SK-N-SH (cell line): Measurements from ENCODE around the gene DGUOK. TPM values are rescaled to one million over a fixed set of nuclear protein-coding genes. Genes with fewer than 3 reads are reported as not detected.

ENCODE experiments used
- CTCF ChIA-PET: fragments of 300-600, 350-600 bp; formaldehyde crosslinking; extraction: SDS; loops from one replicate; lab custom pipeline; 2021; lab: Yijun Ruan, JAX
- POLR2A ChIA-PET: fragments of 350-600 bp; sonication (Branson Sonifier 250); formaldehyde crosslinking; extraction: SDS; loops from one replicate; lab custom pipeline; 2020; ENCODE audit warnings: antibody characterized with exemption, inconsistent platforms; lab: Yijun Ruan, JAX
- DNase-seq: peaks from one replicate; pipeline ENCODE4 v3.0.0; 2012
- H2AFZ ChIP-seq: fragments of 200-600 bp; sonication (generic); 2 replicates; pipeline ENCODE4 v1.8.1; 2016; ENCODE audit warnings: antibody characterized with exemption, mild to moderate bottlenecking, low read depth
- H3F3A ChIP-seq: fragments of 200-600 bp; sonication (generic); replicated peaks from 2 replicates; pipeline ENCODE3; 2016; ENCODE audit warnings: antibody characterized with exemption, mild to moderate bottlenecking; ENCODE audit not compliant: insufficient read depth
- H3K27ac ChIP-seq, 2 experiments: fragments of 200-500 bp in 1 of 2; fragments of 200-600 bp in 1 of 2; sonication (Bioruptor generic) in 1 of 2; sonication (generic), shearing (Covaris generic) in 1 of 2; 2 replicates each; pipeline versions ENCODE4 v1.5.1 to v1.6.1; 2014 to 2016; ENCODE audit warnings: low read depth in 2 of 2, inconsistent platforms in 1 of 2, low read length in 1 of 2, mild to moderate bottlenecking in 1 of 2, mixed read lengths in 1 of 2
- H3K27me3 ChIP-seq: fragments of 200-600 bp; sonication (generic), shearing (Covaris generic); 2 replicates; pipeline ENCODE4 v1.6.1; 2016; ENCODE audit warnings: mixed run types; ENCODE audit not compliant: insufficient read depth
- H3K36me3 ChIP-seq, 2 experiments: fragments of 200-500 bp in 1 of 2; fragments of 200-600 bp in 1 of 2; sonication (Bioruptor generic) in 1 of 2; sonication (generic) in 1 of 2; replicated peaks in 1 of 2; 2 replicates each; pipeline versions ENCODE3 to v1.5.1; 2014 to 2016; ENCODE audit warnings: low read length in 1 of 2, mild to moderate bottlenecking in 1 of 2; ENCODE audit not compliant: insufficient read depth in 2 of 2, control insufficient read depth in 1 of 2
- H3K4me1 ChIP-seq, 2 experiments: fragments of 200-500 bp in 1 of 2; fragments of 200-600 bp in 1 of 2; sonication (Bioruptor generic) in 1 of 2; sonication (generic), shearing (Covaris generic) in 1 of 2; 2 replicates each; pipeline versions ENCODE4 v1.5.1 to v1.6.1; 2014 to 2016; ENCODE audit warnings: low read depth in 1 of 2, low read length in 1 of 2, mixed run types in 1 of 2; ENCODE audit not compliant: insufficient read depth in 2 of 2, control insufficient read depth in 1 of 2
- H3K4me2 ChIP-seq: fragments of 200-600 bp; sonication (generic), shearing (Covaris generic); 2 replicates; pipeline ENCODE4 v1.6.1; 2017; ENCODE audit warnings: mixed run types
- H3K4me3 ChIP-seq, 2 experiments: fragments of 200-500 bp in 1 of 2; fragments of 200-600 bp in 1 of 2; sonication (Bioruptor generic) in 1 of 2; sonication (generic), shearing (Covaris generic) in 1 of 2; 2 replicates each; pipeline versions ENCODE4 v1.5.1 to v1.8.1; 2014 to 2016; ENCODE audit warnings: low read depth in 2 of 2, inconsistent platforms in 1 of 2, low read length in 1 of 2, mild to moderate bottlenecking in 1 of 2, mixed read lengths in 1 of 2, moderate library complexity in 1 of 2
- H3K79me2 ChIP-seq: fragments of 200-600 bp; sonication (generic); 2 replicates; pipeline ENCODE4 v1.8.1; 2017; ENCODE audit warnings: mild to moderate bottlenecking; ENCODE audit not compliant: insufficient read depth
- H3K9ac ChIP-seq: fragments of 200-600 bp; sonication (generic); 2 replicates; pipeline ENCODE4 v1.6.1; 2017; ENCODE audit warnings: mixed run types
- H3K9me2 ChIP-seq: fragments of 200-600 bp; sonication (generic); 2 replicates; pipeline ENCODE4 v1.6.1; 2017; ENCODE audit warnings: mixed run types
- H3K9me3 ChIP-seq: fragments of 200-600 bp; sonication (generic); 2 replicates; pipeline ENCODE4 v1.6.1; 2017; ENCODE audit warnings: mixed run types, mild to moderate bottlenecking, moderate library complexity
- H4K20me1 ChIP-seq: fragments of 200-600 bp; sonication (generic); 2 replicates; pipeline ENCODE4 v1.6.1; 2017; ENCODE audit warnings: mild to moderate bottlenecking, mixed run types; ENCODE audit not compliant: insufficient read depth
- ELF1 ChIP-seq: IDR thresholded peaks from 2 replicates; pipeline ENCODE4 v1.4.0; 2012
- EP300 ChIP-seq, 2 experiments: IDR thresholded peaks; 2 replicates each; pipeline versions ENCODE4 v1.4.0 to v1.6.1; 2012; ENCODE audit warnings: borderline replicate concordance in 1 of 2, low read depth in 1 of 2, low read length in 1 of 2
- FOXJ3 ChIP-seq: sonication (generic); formaldehyde crosslinking; IDR thresholded peaks from 2 replicates; pipeline ENCODE4 v1.5.1; 2020; ENCODE audit warnings: mild to moderate bottlenecking, missing genetic modification reagents
- FOXM1 ChIP-seq: IDR thresholded peaks from 2 replicates; pipeline ENCODE4 v1.4.0; 2012; ENCODE audit warnings: low read depth, mild to moderate bottlenecking
- GABPA ChIP-seq: IDR thresholded peaks from 2 replicates; pipeline ENCODE4 v1.4.0; 2012; ENCODE audit warnings: low read depth, mild to moderate bottlenecking
- JUND ChIP-seq: IDR thresholded peaks from 2 replicates; pipeline ENCODE4 v1.4.0; 2012
- MEF2A ChIP-seq: IDR thresholded peaks from 2 replicates; pipeline ENCODE4 v1.4.0; 2012; ENCODE audit warnings: low read depth, borderline replicate concordance
- MXI1 ChIP-seq: IDR thresholded peaks from 2 replicates; pipeline ENCODE4 v1.6.1; 2012; ENCODE audit warnings: mild to moderate bottlenecking, low read depth, low read length, improper control_type of control experiment
- NFIC ChIP-seq: IDR thresholded peaks from 2 replicates; pipeline ENCODE4 v1.4.0; 2012; ENCODE audit warnings: borderline replicate concordance
- NRF1 ChIP-seq: IDR thresholded peaks from 2 replicates; pipeline ENCODE4 v1.6.1; 2012; ENCODE audit warnings: low read depth, mild to moderate bottlenecking, low read length
- POLR2AphosphoS5 ChIP-seq: IDR thresholded peaks from 2 replicates; pipeline ENCODE4 v1.6.1; 2012; ENCODE audit warnings: low read depth, low read length
- RCOR1 ChIP-seq: fragments of 150-350 bp; IDR thresholded peaks from 2 replicates; pipeline ENCODE4 v1.6.1; 2017; ENCODE audit warnings: antibody characterized with exemption, low read length
- SMC3 ChIP-seq: IDR thresholded peaks from 2 replicates; pipeline ENCODE4 v1.6.1; 2012; ENCODE audit warnings: low read depth, low read length, improper control_type of control experiment
- TCF12 ChIP-seq: IDR thresholded peaks from 2 replicates; pipeline ENCODE4 v1.4.0; 2012
- TEAD4 ChIP-seq: IDR thresholded peaks from 2 replicates; pipeline ENCODE4 v1.4.0; 2012; ENCODE audit warnings: mild to moderate bottlenecking, borderline replicate concordance; ENCODE audit not compliant: insufficient read depth
- WGBS: methylation state at CpG from one replicate; pipeline ENCODE4 v1.1.6; 2017; ENCODE audit warnings: low lambda C conversion rate; 5-methylcytosine and 5-hydroxymethylcytosine counted together
- polyA plus RNA-seq, 3 experiments: library from polyadenylated mRNA; depleted of rRNA; stranded (reverse); fragments of >200 nt; gene quantifications; 2 replicates each; pipeline ENCODE4 v1.2.3, GENCODE V29; 2012
- TF ChIP-seq, protein P1 (sequence below): IDR thresholded peaks from 2 replicates; pipeline ENCODE4 v1.4.0; 2012; ENCODE audit warnings: low read depth
- TF ChIP-seq, protein P2 (sequence below): fragments of 200-600 bp; sonication (generic); IDR thresholded peaks from 2 replicates; pipeline ENCODE4 v1.6.1; 2017; ENCODE audit warnings: antibody characterized with exemption, mild to moderate bottlenecking, moderate library complexity

Gene DGUOK
- polyA plus RNA-seq, 1 of the 3 experiments (the other 2 are of a cell fraction) = 122 TPM

DNA sequence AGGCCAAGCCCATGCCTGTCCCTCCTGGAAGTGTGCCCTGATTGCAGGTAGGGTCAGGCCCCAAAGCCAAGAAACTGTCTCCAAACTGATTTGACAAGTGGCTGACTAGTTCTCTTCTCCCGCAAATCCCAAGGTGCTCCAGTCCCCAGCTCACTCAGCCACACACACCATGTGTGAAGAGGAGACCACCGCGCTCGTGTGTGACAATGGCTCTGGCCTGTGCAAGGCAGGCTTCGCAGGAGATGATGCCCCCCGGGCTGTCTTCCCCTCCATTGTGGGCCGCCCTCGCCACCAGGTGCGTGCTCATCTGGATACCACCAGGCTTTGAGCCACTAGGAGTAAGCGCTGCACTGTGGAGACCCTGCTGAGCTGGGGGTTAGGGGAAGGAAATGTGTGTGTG is 25.5 kb upstream of the DGUOK start:
- Histone ChIP-seq H3K9me2 (0 out of 2 replicates have a peak, but pooled peaks cover 3% of the 10 kb centered on the region), H3F3A (no peaks in the 10 kb centered on the region), H3K36me3 (no peaks in the 10 kb centered on the region), H3K27ac (no peak overlapping the region), H2AFZ (no peak overlapping the region), H3K4me3 (no peak overlapping the region), H3K9me3 (no peaks in the 10 kb centered on the region), H3K79me2 (no peaks in the 10 kb centered on the region), H3K9ac (no peak overlapping the region), H4K20me1 (no peaks in the 10 kb centered on the region), H3K4me2 (no peak overlapping the region), H3K27me3 (no peaks in the 10 kb centered on the region; the same call in 1 of the 2 replicates), H3K4me1 (no peaks in the 10 kb centered on the region)
- WGBS = 84% methylated on average over 10 of the region's 10 CpGs
- TF ChIP-seq FOXJ3 (CRISPR knock-in tag) (no peak), MEF2A (no peak)
- no peak for DNase-seq
- POLR2A ChIA-PET = no interaction called here
- CTCF ChIA-PET = no interaction called here

- H3K27me3 ChIP-seq = no peaks in the 10 kb centered on the region; the same call in 1 of the 2 replicates
- H3K27ac ChIP-seq = no peak overlapping the region
- no peaks in the 10 kb centered on the region for H3K79me2 ChIP-seq
- H3F3A ChIP-seq = no peaks in the 10 kb centered on the region
- H3K4me1 ChIP-seq = no peaks in the 10 kb centered on the region
- 0 out of 2 replicates have a peak, but pooled peaks cover 3% of the 10 kb centered on the region for H3K9me2 ChIP-seq
- H4K20me1 ChIP-seq = no peaks in the 10 kb centered on the region
- H3K4me3 ChIP-seq = no peak overlapping the region
- WGBS = 53% methylated on average over 4 of the region's 4 CpGs
- POLR2A ChIA-PET = no interaction called here
- no peak for TF ChIP-seq GABPA
- no peak for TF ChIP-seq FOXM1
- TF ChIP-seq, protein P1, sequence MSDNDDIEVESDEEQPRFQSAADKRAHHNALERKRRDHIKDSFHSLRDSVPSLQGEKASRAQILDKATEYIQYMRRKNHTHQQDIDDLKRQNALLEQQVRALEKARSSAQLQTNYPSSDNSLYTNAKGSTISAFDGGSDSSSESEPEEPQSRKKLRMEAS = no peak
- no peak for TF ChIP-seq FOXJ3 (CRISPR knock-in tag)
- no peak for TF ChIP-seq TEAD4
- no peak for TF ChIP-seq POLR2AphosphoS5
- TF ChIP-seq SMC3 = no peak
- no peak for TF ChIP-seq JUND
- TF ChIP-seq, protein P2, sequence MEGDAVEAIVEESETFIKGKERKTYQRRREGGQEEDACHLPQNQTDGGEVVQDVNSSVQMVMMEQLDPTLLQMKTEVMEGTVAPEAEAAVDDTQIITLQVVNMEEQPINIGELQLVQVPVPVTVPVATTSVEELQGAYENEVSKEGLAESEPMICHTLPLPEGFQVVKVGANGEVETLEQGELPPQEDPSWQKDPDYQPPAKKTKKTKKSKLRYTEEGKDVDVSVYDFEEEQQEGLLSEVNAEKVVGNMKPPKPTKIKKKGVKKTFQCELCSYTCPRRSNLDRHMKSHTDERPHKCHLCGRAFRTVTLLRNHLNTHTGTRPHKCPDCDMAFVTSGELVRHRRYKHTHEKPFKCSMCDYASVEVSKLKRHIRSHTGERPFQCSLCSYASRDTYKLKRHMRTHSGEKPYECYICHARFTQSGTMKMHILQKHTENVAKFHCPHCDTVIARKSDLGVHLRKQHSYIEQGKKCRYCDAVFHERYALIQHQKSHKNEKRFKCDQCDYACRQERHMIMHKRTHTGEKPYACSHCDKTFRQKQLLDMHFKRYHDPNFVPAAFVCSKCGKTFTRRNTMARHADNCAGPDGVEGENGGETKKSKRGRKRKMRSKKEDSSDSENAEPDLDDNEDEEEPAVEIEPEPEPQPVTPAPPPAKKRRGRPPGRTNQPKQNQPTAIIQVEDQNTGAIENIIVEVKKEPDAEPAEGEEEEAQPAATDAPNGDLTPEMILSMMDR = no peak
- no peak for TF ChIP-seq EP300 (IDR thresholded peaks at IDR 0.05; ENCODE audit: borderline replicate concordance in 1 of 2, low read depth in 1 of 2, low read length in 1 of 2)
- no peak for TF ChIP-seq NFIC
- TF ChIP-seq NRF1 = no peak
- TF ChIP-seq TCF12 = no peak
- no peak for TF ChIP-seq RCOR1
- no peak for TF ChIP-seq MXI1
- no peak for TF ChIP-seq ELF1
- H3K36me3 ChIP-seq = no peaks in the 10 kb centered on the region
- no peak overlapping the region for H2AFZ ChIP-seq
- H3K9me3 ChIP-seq = no peaks in the 10 kb centered on the region
- CTCF ChIA-PET = interaction anchor here (0.7 kb wide), 1 partner anchor 218 kb away, joined by 3 read pairs; no protein-coding TSS in a partner anchor
- no peak overlapping the region for H3K9ac ChIP-seq
- DNase-seq = no peak
- no peak overlapping the region for H3K4me2 ChIP-seq
These were observed 24.4 kb upstream of the DGUOK start for GRCh38 chr2:73902284-73902683.
